ENCODE data around the gene STOX1. TPM values are rescaled to one million over a fixed set of nuclear protein-coding genes. Genes with fewer than 3 reads are reported as not detected.

STOX1 gene
- total and polyA plus RNA-seq, 10 of the 15 experiments (the other 5 are each of a cell fraction or from before 2014, with no cell fraction given), result 0.18 to 1.2 (median 0.67) TPM; not detected in 1

- SMC1A ChIA-PET (ENCODE audit: uncharacterized antibody, unreplicated experiment), result no interaction called here
- no peak overlapping the region for H3K4me3 ChIP-seq
- RAD21 ChIA-PET (ENCODE audit: unreplicated experiment), result no interaction called here
- FAIRE-seq, result no peak
- POLR2A ChIA-PET, result interaction anchor here (0.5 kb wide), 1 partner anchor 114 kb away, joined by 4 read pairs; no protein-coding TSS in a partner anchor
- no peak overlapping the region for H3K4me2 ChIP-seq (ENCODE audit: control insufficient read depth, insufficient read depth)
- H3K79me2 ChIP-seq (ENCODE audit: control insufficient read depth, insufficient read depth, low read length), result no peaks in the 10 kb centered on the region
- no peaks in the 10 kb centered on the region for H3K4me1 ChIP-seq (ENCODE audit: control insufficient read depth, insufficient read depth, low read length)
- no peak for DNase-seq (ENCODE audit: low read depth, low spot score)
- no peak overlapping the region for H3K27ac ChIP-seq (ENCODE audit: control insufficient read depth, insufficient read depth)
- TF ChIP-seq CHD2 (IDR thresholded peaks at IDR 0.05; ENCODE audit: borderline replicate concordance, low read depth, low read length) (no peak), BCL3 (IDR thresholded peaks at IDR 0.05; ENCODE audit: borderline replicate concordance, insufficient read depth, low read depth, low read length, poor library complexity, severe bottlenecking) (no peak), KLF5 (IDR thresholded peaks at IDR 0.05; ENCODE audit: partially characterized antibody) (no peak), ZNF217 (IDR thresholded peaks at IDR 0.05) (no peak), NR2C1 (IDR thresholded peaks at IDR 0.05) (no peak), SMAD1 (IDR thresholded peaks at IDR 0.05; ENCODE audit: low read depth, partially characterized antibody) (no peak), ATF7 (IDR thresholded peaks at IDR 0.05; ENCODE audit: low read depth) (no peak), PRDM15 (CRISPR knock-in tag; IDR thresholded peaks at IDR 0.05) (no peak), RAD51 (IDR thresholded peaks at IDR 0.05) (no peak), ATF3 (IDR thresholded peaks at IDR 0.05; ENCODE audit: borderline replicate concordance, extremely low read depth, low read depth, low read length) (no peak), CHD4 (IDR thresholded peaks at IDR 0.05) (no peak)
- H3K9me3 ChIP-seq (replicated peaks; ENCODE audit: control insufficient read depth, insufficient read depth, low read length), result no peaks in the 10 kb centered on the region
- WGBS (ENCODE audit: insufficient coverage, insufficient replicate concordance, low lambda C conversion rate, missing lambda C conversion rate), result 26% methylated on average over 3 of the region's 3 CpGs
- CTCF ChIA-PET, result interaction anchor here (0.6 kb wide), 1 partner anchor 261 kb away, joined by 4 read pairs; no protein-coding TSS in a partner anchor
- H2AFZ ChIP-seq (ENCODE audit: control insufficient read depth, low read depth, low read length), result no peak overlapping the region
- no peak overlapping the region for H3K9ac ChIP-seq (ENCODE audit: control insufficient read depth, insufficient read depth, low read length)
- no peaks in the 10 kb centered on the region for H4K20me1 ChIP-seq (ENCODE audit: control insufficient read depth, insufficient read depth)
- BruUV-seq (replicated peaks), result no TSS peak
- ATAC-seq, result no peak
- intact Hi-C loops (cut with micrococcal nuclease; ENCODE audit: unreplicated experiment) (loop anchor here (10.0 kb wide), 1 partner anchor 98 kb away; no protein-coding TSS in a partner anchor), in situ Hi-C loops (cut with MboI) (no loop called here)
- peaks cover 0 to 5% of the 10 kb centered on the region in 2 experiments; a peak in 2 of 4 replicates for H3K36me3 ChIP-seq (ENCODE audit: control insufficient read depth in 2 of 2, insufficient read depth in 2 of 2, low read length in 1 of 2)
- no peaks in the 10 kb centered on the region for H3K27me3 ChIP-seq (replicated peaks in 1 of 2; ENCODE audit: control insufficient read depth in 2 of 2, insufficient read depth in 2 of 2, low read length in 1 of 2)
Measured at GRCh38 chr10:68796605-68797004, 30.7 kb upstream of the STOX1 start.

Measured in GM12878 (cell line).